GM13976 (cell line): ENCODE data around the gene SIRT3.

Source experiments
- DNase-seq: peaks from one replicate; pipeline ENCODE4 v3.0.0; 2012; ENCODE audit warnings: low spot score
- in situ Hi-C: fragments of 300-500 bp; cut with MboI; formaldehyde crosslinking; loops from one replicate; pipeline ENCODE4 v1.12.0; 2022; ENCODE audit warnings: low sequenced_read_pairs, mixed read lengths, inconsistent platforms; ENCODE audit not compliant: unreplicated experiment
- TF ChIP-seq, protein P1 (sequence below): IDR thresholded peaks from 2 replicates; pipeline ENCODE4 v1.5.1; 2012; ENCODE audit warnings: borderline replicate concordance, mild to moderate bottlenecking; ENCODE audit not compliant: insufficient read depth; ENCODE audit errors: extremely low read depth, missing control alignments, control extremely low read depth

Gene SIRT3

DNA sequence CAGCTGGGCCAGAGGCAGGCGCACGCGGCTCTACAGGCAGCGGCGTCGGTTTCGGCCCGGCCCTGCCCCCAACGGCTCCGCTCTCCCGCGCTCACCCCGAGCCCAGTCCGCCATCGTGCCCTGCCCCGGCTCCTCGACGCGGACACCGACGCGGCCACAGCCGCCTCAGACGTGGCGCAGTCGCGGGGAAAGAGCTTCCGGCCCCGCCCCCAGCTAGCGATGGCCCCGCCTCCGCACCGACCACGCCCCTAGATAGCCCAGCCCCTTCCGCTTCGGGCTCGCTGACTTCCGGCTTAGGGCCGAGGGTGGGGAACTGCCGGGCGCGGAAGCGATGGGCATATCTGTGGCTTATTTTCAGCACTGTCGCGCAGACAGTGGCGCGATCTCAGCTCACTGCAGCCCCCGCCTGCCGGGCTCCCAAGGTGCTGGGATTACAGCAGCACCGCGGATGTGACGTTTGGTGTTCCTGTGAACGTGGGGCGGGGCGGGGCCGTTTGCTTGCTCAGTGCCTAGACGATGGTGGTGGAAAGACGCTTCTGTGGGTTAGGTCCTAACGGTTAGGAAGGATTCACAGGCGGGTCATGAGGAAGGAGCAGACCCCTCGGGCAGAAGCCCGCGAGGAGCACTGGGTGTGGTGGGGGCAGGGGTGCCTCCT lies 28.8 kb downstream of the SIRT3 start, which contains the start of the genes BET1L and RIC8A:
TSS of gene BET1L (minus strand) at position 192 of the 655 bp plus-strand sequence. CDS start at position 114, 78 bp downstream.
TSS of gene RIC8A (plus strand) at position 501 of the 655 bp plus-strand sequence. CDS start 1,147 bp downstream, outside the sequence.
- TF ChIP-seq, protein P1, sequence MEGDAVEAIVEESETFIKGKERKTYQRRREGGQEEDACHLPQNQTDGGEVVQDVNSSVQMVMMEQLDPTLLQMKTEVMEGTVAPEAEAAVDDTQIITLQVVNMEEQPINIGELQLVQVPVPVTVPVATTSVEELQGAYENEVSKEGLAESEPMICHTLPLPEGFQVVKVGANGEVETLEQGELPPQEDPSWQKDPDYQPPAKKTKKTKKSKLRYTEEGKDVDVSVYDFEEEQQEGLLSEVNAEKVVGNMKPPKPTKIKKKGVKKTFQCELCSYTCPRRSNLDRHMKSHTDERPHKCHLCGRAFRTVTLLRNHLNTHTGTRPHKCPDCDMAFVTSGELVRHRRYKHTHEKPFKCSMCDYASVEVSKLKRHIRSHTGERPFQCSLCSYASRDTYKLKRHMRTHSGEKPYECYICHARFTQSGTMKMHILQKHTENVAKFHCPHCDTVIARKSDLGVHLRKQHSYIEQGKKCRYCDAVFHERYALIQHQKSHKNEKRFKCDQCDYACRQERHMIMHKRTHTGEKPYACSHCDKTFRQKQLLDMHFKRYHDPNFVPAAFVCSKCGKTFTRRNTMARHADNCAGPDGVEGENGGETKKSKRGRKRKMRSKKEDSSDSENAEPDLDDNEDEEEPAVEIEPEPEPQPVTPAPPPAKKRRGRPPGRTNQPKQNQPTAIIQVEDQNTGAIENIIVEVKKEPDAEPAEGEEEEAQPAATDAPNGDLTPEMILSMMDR = no peak
- in situ Hi-C loops = no loop called here
- peak; percentile 99 for DNase-seq

GRCh38 chr11:206526-207207 lies 29.5 kb downstream of the SIRT3 start:
- in situ Hi-C loops = no loop called here

DNA sequence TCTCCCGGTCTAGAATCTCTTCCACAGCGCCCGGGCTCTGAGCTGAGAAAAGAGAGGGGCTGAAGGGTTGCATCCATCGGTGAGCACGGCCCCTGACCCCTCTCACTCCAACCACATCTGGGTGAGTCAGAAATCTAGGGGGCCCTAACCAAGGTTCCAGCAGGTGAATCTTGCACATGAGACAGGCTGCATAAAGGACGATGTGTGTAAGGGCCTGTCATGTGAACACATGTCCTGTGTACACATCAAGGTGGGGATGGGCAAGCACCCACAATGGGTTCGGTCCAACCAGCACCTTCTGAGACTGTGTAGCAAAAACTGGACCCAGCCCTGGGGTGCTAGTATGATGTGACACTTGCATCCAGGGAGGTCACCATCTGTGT lies 30.1 kb downstream of the SIRT3 start:
- no peak for DNase-seq
- in situ Hi-C loops = no loop called here
- TF ChIP-seq, protein P1 = no peak

More at GRCh38 chr11:206526-207207, 29.5 kb downstream of the SIRT3 start:
- TF ChIP-seq, protein P1 = no peak
- no peak for DNase-seq

DNA sequence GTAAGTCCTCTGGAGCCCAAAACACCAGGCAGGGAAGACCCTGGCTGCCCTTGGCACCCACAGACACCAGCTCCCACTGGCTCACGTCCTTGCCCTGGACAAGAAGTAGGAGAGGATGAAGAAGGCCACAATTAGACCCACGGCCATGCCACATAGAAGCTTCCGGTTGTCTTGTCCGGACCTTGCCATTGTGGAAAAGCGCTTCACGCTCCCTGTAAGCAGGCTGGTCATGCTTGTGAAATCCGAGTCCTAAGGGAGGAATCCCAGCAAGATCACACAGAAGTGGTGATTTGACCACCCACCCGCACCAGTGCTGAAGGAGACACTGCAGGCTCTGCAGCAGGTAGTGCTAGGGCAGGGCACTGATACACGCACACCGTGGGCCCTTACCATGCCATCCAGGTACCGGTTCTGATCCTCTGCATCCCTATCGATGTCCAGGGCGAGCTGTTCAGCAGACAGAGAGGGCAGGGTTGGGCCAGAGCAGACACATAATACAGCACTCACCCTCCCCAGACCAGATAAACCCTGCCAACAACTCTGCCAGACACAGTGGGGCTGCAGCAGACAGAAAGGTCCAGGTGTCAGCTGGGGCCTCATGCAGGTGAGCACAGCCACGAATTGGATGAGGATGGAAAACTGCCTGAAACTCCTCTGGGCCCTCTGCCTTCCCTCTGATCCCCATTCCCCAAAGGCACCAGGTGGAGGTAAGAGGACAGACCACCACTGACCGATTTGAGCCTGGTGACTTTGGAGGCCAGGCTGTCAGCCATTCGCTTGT lies 30.7 kb downstream of the SIRT3 start:
- in situ Hi-C loops = no loop called here
- DNase-seq = no peak
- TF ChIP-seq, protein P1 = no peak

DNA sequence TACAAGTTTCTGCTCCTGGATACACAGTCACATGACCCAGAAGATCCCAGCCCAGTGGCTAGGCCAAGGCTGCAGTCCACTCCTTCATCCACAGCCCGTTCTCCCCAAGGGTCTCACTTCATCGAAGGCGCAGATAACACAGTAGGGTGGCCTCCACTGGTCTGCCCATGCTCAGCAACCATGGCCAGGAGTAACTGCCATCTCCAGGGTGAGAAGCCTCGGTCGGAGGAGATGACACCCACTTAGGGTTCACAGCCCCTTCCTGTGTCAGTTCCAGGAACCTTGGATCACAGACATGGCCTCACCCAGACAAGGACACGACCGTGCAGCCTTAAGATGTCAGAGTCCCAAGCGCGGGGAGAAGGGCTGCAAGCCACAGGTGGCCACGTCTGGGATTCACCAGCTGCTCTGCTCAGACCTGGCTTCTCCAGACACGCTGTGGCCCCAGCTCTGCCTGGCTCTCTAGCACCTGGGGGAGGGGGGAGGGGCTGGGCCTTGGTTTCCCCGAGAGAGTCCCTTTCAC lies 31.5 kb downstream of the SIRT3 start:
- DNase-seq = no peak
- in situ Hi-C loops = no loop called here

More for the DNA sequence above, 31.5 kb downstream of the SIRT3 start:
- TF ChIP-seq, protein P1 = no peak
